Mesenchymal stem cell (in vitro differentiated cells and primary cell): ENCODE data around the gene MS4A15.

Experiments used
- DNase-seq: peaks from one replicate; pipeline ENCODE4 v3.0.0-alpha.2; 2013
- H2AFZ ChIP-seq: one replicate; pipeline ENCODE4 v1.6.1; 2013; ENCODE audit warnings: low read depth, mild to moderate bottlenecking, control low read depth, inconsistent platforms, low read length, moderate library complexity
- H2AK5ac ChIP-seq: 2 replicates; pipeline ENCODE4 v1.6.1; 2013; ENCODE audit warnings: low read length, moderate library complexity, mild to moderate bottlenecking, inconsistent platforms; ENCODE audit not compliant: severe bottlenecking
- H2BK120ac ChIP-seq: one replicate; pipeline ENCODE4 v1.6.1; 2013; ENCODE audit warnings: low read depth, mild to moderate bottlenecking, inconsistent platforms, low read length, moderate library complexity
- H2BK12ac ChIP-seq, 2 experiments: one replicate each; pipeline ENCODE4 v1.6.1; 2013; ENCODE audit warnings: inconsistent platforms in 2 of 2, low read length in 2 of 2, mild to moderate bottlenecking in 2 of 2, moderate library complexity in 2 of 2, control low read depth in 1 of 2
- H2BK15ac ChIP-seq: one replicate; pipeline ENCODE4 v1.6.1; 2013; ENCODE audit warnings: mild to moderate bottlenecking, low read depth, inconsistent platforms; ENCODE audit not compliant: poor library complexity, severe bottlenecking
- H2BK5ac ChIP-seq: 2 replicates; pipeline ENCODE4 v1.6.1; 2013; ENCODE audit warnings: low read depth, mild to moderate bottlenecking, low read length, control low read depth, inconsistent platforms; ENCODE audit not compliant: poor library complexity, severe bottlenecking
- H3K14ac ChIP-seq, 2 experiments: one replicate each; pipeline ENCODE4 v1.6.1; 2013; ENCODE audit warnings: inconsistent platforms in 2 of 2, low read length in 2 of 2, control low read depth in 1 of 2, mild to moderate bottlenecking in 1 of 2, moderate library complexity in 1 of 2
- H3K18ac ChIP-seq, 2 experiments: one replicate each; pipeline ENCODE4 v1.6.1; 2013; ENCODE audit warnings: inconsistent platforms in 2 of 2, low read length in 2 of 2, control low read depth in 1 of 2, low read depth in 1 of 2, mild to moderate bottlenecking in 1 of 2
- H3K23ac ChIP-seq, 2 experiments: one replicate each; pipeline ENCODE4 v1.6.1; 2013; ENCODE audit warnings: inconsistent platforms in 2 of 2, low read length in 2 of 2, mild to moderate bottlenecking in 2 of 2, moderate library complexity in 2 of 2, control low read depth in 1 of 2
- H3K27ac ChIP-seq: 2 replicates; pipeline ENCODE4 v1.5.1; 2013; ENCODE audit warnings: mild to moderate bottlenecking, moderate library complexity, low read length, control low read depth, inconsistent platforms; ENCODE audit not compliant: poor library complexity, severe bottlenecking
- H3K27me3 ChIP-seq, 2 experiments: 2 replicates each; pipeline versions ENCODE4 v1.6.1 to v1.7.0; 2013; ENCODE audit warnings: low read length in 2 of 2, mild to moderate bottlenecking in 2 of 2, moderate library complexity in 2 of 2, control low read depth in 1 of 2, inconsistent platforms in 1 of 2; ENCODE audit not compliant: control insufficient read depth in 1 of 2, insufficient read depth in 1 of 2
- H3K36me3 ChIP-seq, 2 experiments: 2 replicates each; pipeline versions ENCODE4 v1.6.1 to v1.7.0; 2013; ENCODE audit warnings: low read length in 2 of 2, control low read depth in 1 of 2, inconsistent platforms in 1 of 2, low read depth in 1 of 2, mild to moderate bottlenecking in 1 of 2; ENCODE audit not compliant: insufficient read depth in 2 of 2, control insufficient read depth in 1 of 2
- H3K4ac ChIP-seq, 2 experiments: one replicate each; pipeline ENCODE4 v1.6.1; 2013; ENCODE audit warnings: inconsistent platforms in 2 of 2, low read length in 2 of 2, mild to moderate bottlenecking in 2 of 2, moderate library complexity in 2 of 2, control low read depth in 1 of 2, low read depth in 1 of 2
- H3K4me1 ChIP-seq: 2 replicates; pipeline ENCODE4 v1.6.1; 2013; ENCODE audit warnings: low read depth, low read length, control low read depth; ENCODE audit not compliant: control insufficient read depth, insufficient read depth
- H3K4me2 ChIP-seq: 2 replicates; pipeline ENCODE4 v1.6.1; 2013; ENCODE audit warnings: low read length, mild to moderate bottlenecking, inconsistent platforms; ENCODE audit not compliant: poor library complexity, severe bottlenecking
- H3K4me3 ChIP-seq, 2 experiments: 2 replicates each; pipeline versions ENCODE4 v1.5.1 to v1.7.0; 2013; ENCODE audit warnings: low read length in 2 of 2, mild to moderate bottlenecking in 2 of 2, control low read depth in 1 of 2, low read depth in 1 of 2; ENCODE audit not compliant: insufficient read depth in 1 of 2
- H3K79me1 ChIP-seq: replicated peaks from 2 replicates; pipeline ENCODE4 v1.6.1; 2013; ENCODE audit warnings: mild to moderate bottlenecking, control low read depth, low read length, inconsistent platforms; ENCODE audit not compliant: poor library complexity, severe bottlenecking
- H3K9ac ChIP-seq: 2 replicates; pipeline ENCODE4 v1.7.0; 2013; ENCODE audit warnings: mild to moderate bottlenecking, low read length, moderate library complexity
- H3K9me3 ChIP-seq: 2 replicates; pipeline ENCODE4 v1.7.0; 2013; ENCODE audit warnings: mild to moderate bottlenecking, low read length; ENCODE audit not compliant: control insufficient read depth
- H4K8ac ChIP-seq: one replicate; pipeline ENCODE4 v1.6.1; 2013; ENCODE audit warnings: inconsistent platforms, mild to moderate bottlenecking, low read length, moderate library complexity
- H4K91ac ChIP-seq: one replicate; pipeline ENCODE4 v1.6.1; 2013; ENCODE audit warnings: mild to moderate bottlenecking, low read length, inconsistent platforms
- WGBS: methylation state at CpG from one replicate; pipeline ENCODE4 v1.1.7; 2013; ENCODE audit warnings: mixed read lengths; 5-methylcytosine and 5-hydroxymethylcytosine counted together

Gene MS4A15

DNA sequence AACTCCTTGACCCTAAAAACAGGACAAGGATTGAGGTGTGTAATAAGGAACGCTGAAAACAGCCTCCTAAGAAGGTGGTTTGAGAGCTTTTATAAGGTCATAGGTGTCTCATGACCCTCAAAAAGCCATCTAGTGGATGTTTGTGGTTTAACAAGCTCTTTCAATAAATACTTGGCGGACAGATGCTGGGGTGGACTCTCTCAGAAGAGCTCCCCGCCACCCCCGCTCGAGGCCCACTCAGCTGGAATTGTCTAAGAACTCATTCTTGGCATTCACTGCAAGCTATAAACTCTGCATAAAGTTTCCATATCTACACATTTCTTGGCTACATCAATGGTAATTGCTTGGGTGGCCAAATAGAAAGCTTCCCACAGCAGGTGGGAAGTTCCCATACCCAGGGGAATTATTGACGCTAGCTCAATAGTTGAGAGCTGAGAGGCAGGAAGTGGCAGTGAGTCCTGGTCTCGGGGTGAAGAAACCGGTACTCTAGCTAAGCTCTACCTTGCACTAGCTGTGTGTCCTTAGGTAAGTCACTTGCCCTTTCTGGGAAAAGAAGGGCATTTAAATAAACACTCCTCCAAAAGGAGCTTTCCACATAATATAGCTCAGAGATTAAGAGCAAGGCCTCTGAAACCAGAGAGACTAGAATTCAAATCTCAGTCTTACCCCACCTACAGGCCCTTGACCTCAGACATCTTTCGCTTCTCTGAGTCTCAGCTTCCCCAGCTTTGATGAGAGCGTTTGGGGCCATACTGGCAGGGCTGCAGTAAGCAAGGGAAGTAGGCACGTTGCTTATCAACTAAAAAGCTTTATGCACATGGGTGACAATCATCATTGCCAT is 6.4 kb downstream of the MS4A15 start:
- no peak overlapping the region for H4K8ac ChIP-seq
- H2AK5ac ChIP-seq, result no peak overlapping the region
- H3K14ac ChIP-seq, result no peak overlapping the region
- H3K4ac ChIP-seq, result no peak overlapping the region
- no peak overlapping the region for H4K91ac ChIP-seq
- no peak overlapping the region for H3K4me2 ChIP-seq
- no peaks in the 10 kb centered on the region for H3K79me1 ChIP-seq
- DNase-seq, result no peak
- no peak overlapping the region for H2BK12ac ChIP-seq
- peaks cover 28 to 89% of the 10 kb centered on the region in 2 experiments for H3K27me3 ChIP-seq
- no peak overlapping the region for H2BK120ac ChIP-seq
- no peaks in the 10 kb centered on the region for H3K9me3 ChIP-seq
- H3K27ac ChIP-seq, result no peak overlapping the region
- no peak overlapping the region for H3K4me3 ChIP-seq
- no peak overlapping the region for H2BK15ac ChIP-seq
- no peaks in the 10 kb centered on the region for H3K4me1 ChIP-seq
- no peak overlapping the region for H3K9ac ChIP-seq
- no peak overlapping the region for H2AFZ ChIP-seq
- H3K36me3 ChIP-seq, result no peaks in the 10 kb centered on the region
- H2BK5ac ChIP-seq, result no peak overlapping the region
- no peak overlapping the region for H3K18ac ChIP-seq
- 45% methylated on average over 10 of the region's 11 CpGs for WGBS
- no peak overlapping the region for H3K23ac ChIP-seq

DNA sequence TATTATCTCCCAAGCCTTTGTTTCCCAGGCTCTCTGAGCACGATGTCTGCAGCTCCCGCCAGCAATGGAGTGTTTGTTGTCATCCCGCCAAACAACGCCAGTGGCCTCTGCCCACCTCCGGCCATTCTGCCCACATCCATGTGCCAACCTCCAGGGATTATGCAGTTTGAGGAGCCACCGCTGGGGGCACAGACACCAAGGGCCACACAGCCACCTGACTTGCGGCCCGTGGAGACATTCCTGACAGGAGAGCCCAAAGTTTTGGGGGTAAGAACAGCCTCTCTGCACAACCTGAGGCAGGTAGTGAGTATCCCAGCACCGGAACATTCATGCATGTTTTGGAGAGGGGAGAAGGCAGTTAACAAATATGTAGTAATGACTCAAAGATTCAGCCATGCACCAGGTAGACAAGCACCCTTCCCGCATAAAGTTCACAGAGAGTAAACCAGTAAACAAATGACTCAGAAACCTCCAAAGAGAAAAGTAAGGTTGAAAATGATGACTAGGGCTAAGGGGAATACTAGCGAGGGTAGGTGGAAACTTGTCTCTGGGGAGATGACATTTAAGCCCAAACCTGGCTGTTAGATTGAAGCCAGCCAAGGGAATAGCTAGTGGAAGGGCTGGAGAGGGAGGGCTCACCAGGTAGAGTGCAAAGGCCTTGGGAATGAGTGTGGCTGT is 7.2 kb downstream of the MS4A15 start:
- H4K8ac ChIP-seq, result no peak overlapping the region
- no peak overlapping the region for H3K18ac ChIP-seq
- H3K27ac ChIP-seq, result no peak overlapping the region
- H3K9me3 ChIP-seq, result no peaks in the 10 kb centered on the region
- H3K23ac ChIP-seq, result no peak overlapping the region
- no peak for DNase-seq
- H2BK120ac ChIP-seq, result no peak overlapping the region
- no peaks in the 10 kb centered on the region for H3K36me3 ChIP-seq
- H3K14ac ChIP-seq, result no peak overlapping the region
- H3K27me3 ChIP-seq, result peaks cover 29 to 89% of the 10 kb centered on the region in 2 experiments
- H2AFZ ChIP-seq, result no peak overlapping the region
- H2BK5ac ChIP-seq, result no peak overlapping the region
- H3K79me1 ChIP-seq, result no peaks in the 10 kb centered on the region
- no peak overlapping the region for H2BK12ac ChIP-seq
- H3K4me2 ChIP-seq, result no peak overlapping the region
- no peak overlapping the region for H4K91ac ChIP-seq
- no peak overlapping the region for H3K9ac ChIP-seq
- 83% methylated on average over 10 of the region's 11 CpGs for WGBS
- H3K4ac ChIP-seq, result no peak overlapping the region
- no peak overlapping the region for H2AK5ac ChIP-seq
- H3K4me3 ChIP-seq, result no peak overlapping the region
- no peaks in the 10 kb centered on the region for H3K4me1 ChIP-seq
- H2BK15ac ChIP-seq, result no peak overlapping the region

DNA sequence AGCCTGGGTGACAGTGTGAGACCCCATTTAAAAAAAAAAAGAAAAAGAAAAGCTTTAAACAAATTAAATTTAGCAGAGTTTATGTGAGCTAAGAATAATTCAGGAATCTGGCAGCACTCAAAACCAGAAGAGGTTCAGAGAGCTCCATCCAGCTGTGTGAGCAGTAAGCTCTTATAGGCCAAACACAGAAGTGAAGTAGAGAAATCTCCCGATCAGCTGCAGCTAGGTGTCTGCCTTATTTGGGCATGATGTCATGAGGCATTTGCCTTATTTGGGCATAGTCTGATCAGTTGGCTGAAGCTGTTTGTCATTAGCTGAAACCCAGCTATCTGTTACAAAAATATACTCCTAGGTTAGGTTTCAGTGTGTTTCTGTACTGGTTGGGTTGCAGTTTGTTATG is 8.2 kb downstream of the MS4A15 start:
- DNase-seq, result no peak
- Histone ChIP-seq H4K91ac (no peak overlapping the region), H3K79me1 (no peaks in the 10 kb centered on the region), H3K9ac (no peak overlapping the region), H2AK5ac (no peak overlapping the region), H2BK15ac (no peak overlapping the region), H3K27me3 (peaks cover 31 to 92% of the 10 kb centered on the region in 2 experiments), H3K23ac (no peak overlapping the region), H3K4ac (no peak overlapping the region), H3K4me3 (no peak overlapping the region), H3K14ac (no peak overlapping the region), H3K27ac (no peak overlapping the region), H2BK5ac (no peak overlapping the region), H2BK12ac (no peak overlapping the region), H2AFZ (no peak overlapping the region), H3K18ac (no peak overlapping the region), H3K4me2 (no peak overlapping the region), H3K36me3 (no peaks in the 10 kb centered on the region), H4K8ac (no peak overlapping the region), H3K4me1 (no peaks in the 10 kb centered on the region), H3K9me3 (no peaks in the 10 kb centered on the region), H2BK120ac (no peak overlapping the region)
- 40% methylated on average over 1 of the region's 1 CpG for WGBS

DNA sequence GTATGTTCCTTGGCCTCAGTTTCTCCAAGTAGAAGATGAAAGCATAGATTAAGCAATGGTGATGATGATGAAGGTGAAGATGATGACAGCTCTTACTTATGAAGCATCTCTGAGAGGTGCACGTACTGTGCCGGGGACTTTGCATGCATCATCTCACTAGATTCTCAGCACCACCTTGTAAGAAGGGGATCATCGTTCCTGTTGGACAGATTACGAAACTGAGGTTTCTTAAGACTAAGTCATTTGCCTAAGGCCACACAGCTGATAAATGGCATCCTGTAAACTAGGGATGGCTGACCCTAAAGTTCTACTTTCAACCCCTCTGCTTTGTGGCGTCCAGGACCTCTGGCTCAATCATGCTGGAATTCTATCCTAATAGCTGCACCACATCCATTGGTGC is 8.7 kb downstream of the MS4A15 start:
- H3K27me3 ChIP-seq, result peaks cover 29 to 88% of the 10 kb centered on the region in 2 experiments
- no peak overlapping the region for H3K23ac ChIP-seq
- H3K4me3 ChIP-seq, result no peak overlapping the region
- H3K9ac ChIP-seq, result no peak overlapping the region
- no peaks in the 10 kb centered on the region for H3K79me1 ChIP-seq
- no peaks in the 10 kb centered on the region for H3K36me3 ChIP-seq
- no peak overlapping the region for H2AK5ac ChIP-seq
- H3K4me2 ChIP-seq, result no peak overlapping the region
- no peak overlapping the region for H2BK15ac ChIP-seq
- H2AFZ ChIP-seq, result no peak overlapping the region
- no peak overlapping the region for H3K27ac ChIP-seq
- H2BK12ac ChIP-seq, result no peak overlapping the region
- 78% methylated on average over 5 of the region's 5 CpGs for WGBS
- no peak for DNase-seq
- H2BK5ac ChIP-seq, result no peak overlapping the region
- no peak overlapping the region for H3K4ac ChIP-seq
- no peak overlapping the region for H4K91ac ChIP-seq
- H2BK120ac ChIP-seq, result no peak overlapping the region
- H3K9me3 ChIP-seq, result no peaks in the 10 kb centered on the region
- no peaks in the 10 kb centered on the region for H3K4me1 ChIP-seq
- H3K18ac ChIP-seq, result no peak overlapping the region
- no peak overlapping the region for H4K8ac ChIP-seq
- H3K14ac ChIP-seq, result no peak overlapping the region
